Testis (tissue), 3 donors: ENCODE results near the gene SCRT2. TPM values are rescaled to one million over a fixed set of nuclear protein-coding genes. Genes with fewer than 3 reads are reported as not detected.
A peak's percentile ranks its signal among the peaks of the same experiment; 100 is the strongest.

Experiments used
- DNase-seq: peaks from one replicate; pipeline ENCODE4 v3.0.0-alpha.2; 2019
- H3K27ac ChIP-seq, 2 donors: fragments of 200-600 bp; sonication (generic); one replicate each; pipeline ENCODE4 v1.5.1; 2019
- H3K27me3 ChIP-seq: fragments of 200-600 bp; sonication (generic); one replicate; pipeline ENCODE4 v1.5.1; 2019
- H3K36me3 ChIP-seq: fragments of 200-600 bp; sonication (generic); one replicate; pipeline ENCODE4 v1.5.1; 2017; ENCODE audit warnings: low read depth; ENCODE audit errors: missing control alignments
- H3K4me1 ChIP-seq: fragments of 200-600 bp; sonication (generic); one replicate; pipeline ENCODE4 v1.5.1; 2019
- H3K4me3 ChIP-seq, 2 donors: fragments of 200-600 bp; sonication (generic); one replicate each; pipeline ENCODE4 v1.5.1; 2017 to 2019
- H3K9me3 ChIP-seq: fragments of 200-600 bp; sonication (generic); one replicate; pipeline ENCODE4 v1.5.1; 2017
- CTCF ChIP-seq, 3 experiments: fragments of 450-650 bp in 2 of 3; fragments of 200-600 bp in 1 of 3; sonication (generic) in 1 of 3; IDR thresholded peaks; one replicate each; pipeline ENCODE4 v1.5.1; 2016 to 2019; ENCODE audit warnings: antibody characterized with exemption in 3 of 3, mild to moderate bottlenecking in 2 of 3, moderate library complexity in 1 of 3
- POLR2A ChIP-seq: fragments of 450-650 bp; IDR thresholded peaks from one replicate; pipeline ENCODE4 v1.6.1; 2017; ENCODE audit warnings: antibody characterized with exemption, mild to moderate bottlenecking, moderate library complexity
- WGBS, 2 donors: methylation state at CpG; one replicate each; pipeline ENCODE4 v1.1.5; 2018; 5-methylcytosine and 5-hydroxymethylcytosine counted together
- intact Hi-C: fragments of 100-400 bp; cut with DNase I; formaldehyde crosslinking; loops from one replicate; pipeline ENCODE4 v1.15.1; 2023; ENCODE audit warnings: low total_unique reads
- polyA plus RNA-seq: library from polyadenylated mRNA; stranded (reverse); fragments of 350-450 nt; fragmentation: Illumina TruSeq; extraction: RNeasy Lipid Tissue Mini Kit (QIAGEN cat#74804); gene quantifications from one replicate; pipeline ENCODE4 v1.2.3, GENCODE V29; 2014; ENCODE audit warnings: low read depth, low replicate concordance; ENCODE audit not compliant: insufficient read depth
- total RNA-seq, 2 donors: library from RNA; depleted of rRNA; stranded (reverse); fragments of >200 nt; gene quantifications; one replicate each; pipeline ENCODE4 v1.2.3, GENCODE V29; 2016

SCRT2 gene
- total and polyA plus RNA-seq, 3 donors from 2014 or later: 0.13 to 0.39 (median 0.19) TPM

DNA sequence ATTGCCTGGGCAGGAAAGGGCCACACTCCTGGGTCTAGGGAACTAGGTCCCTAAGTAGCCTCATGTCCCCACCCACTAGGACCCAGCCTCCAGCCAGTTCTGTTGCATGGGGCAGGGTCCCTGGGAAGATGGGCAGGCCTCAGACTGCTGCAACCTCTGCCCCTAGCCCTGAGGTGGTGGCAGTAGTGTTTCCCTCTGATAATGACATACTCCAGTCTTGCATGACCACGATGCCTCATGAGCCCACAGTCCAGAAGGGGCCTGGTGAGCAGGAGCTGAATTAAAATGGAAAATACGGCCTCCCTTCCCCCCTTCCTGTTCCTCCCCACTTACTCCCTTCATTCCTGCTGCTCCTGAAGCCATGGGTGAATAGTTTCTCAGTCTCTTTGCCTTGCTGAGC lies 36.0 kb upstream of the SCRT2 start:
- no peak overlapping the region for H3K27ac ChIP-seq
- intact Hi-C loops: no loop called here
- no peaks in the 10 kb centered on the region for H3K4me1 ChIP-seq
- TF ChIP-seq CTCF (IDR thresholded peaks at IDR 0.05) (no peak), POLR2A (no peak)
- DNase-seq: no peak
- H3K4me3 ChIP-seq: no peak overlapping the region
- H3K36me3 ChIP-seq: no peaks in the 10 kb centered on the region
- H3K27me3 ChIP-seq: no peaks in the 10 kb centered on the region
- 54 to 68% methylated on average over 2 of the region's 2 CpGs for WGBS, 2 donors
- H3K9me3 ChIP-seq: no peaks in the 10 kb centered on the region

DNA sequence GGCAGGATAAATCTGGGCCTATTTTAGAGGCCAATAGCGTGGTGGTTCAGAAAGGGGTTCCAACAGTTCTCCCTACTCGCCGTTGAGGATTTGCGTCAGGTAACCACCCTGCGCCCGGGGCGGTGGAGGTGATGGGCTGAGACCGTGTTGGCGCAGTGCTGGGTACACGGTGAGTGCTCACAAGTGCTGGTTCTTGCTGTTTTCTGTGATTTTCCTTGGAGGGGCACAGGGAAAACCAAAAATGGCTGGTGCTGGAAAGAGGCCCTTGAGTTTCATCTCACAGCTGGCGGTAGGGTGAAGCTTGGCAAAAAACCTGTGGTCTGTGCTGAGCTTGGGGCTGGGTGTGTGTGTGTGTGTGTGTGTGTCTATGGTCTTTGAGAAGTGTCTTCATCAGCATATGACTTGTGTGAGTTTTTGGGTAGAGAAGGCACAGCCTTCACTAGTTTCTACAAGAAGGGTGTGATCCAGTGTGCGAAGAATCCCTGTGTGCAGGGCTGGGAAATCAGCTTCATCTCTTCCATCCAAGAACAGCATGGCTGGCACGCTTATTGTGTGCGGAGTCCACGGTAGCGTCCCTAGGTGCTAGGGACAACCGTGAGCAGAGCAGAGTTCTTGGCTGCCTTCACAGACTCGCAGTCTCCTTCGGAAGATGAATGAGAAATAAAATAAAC lies 35.3 kb upstream of the SCRT2 start:
- WGBS, 2 donors: 65 to 66% methylated on average over 19 of the region's 19 CpGs
- H3K27ac ChIP-seq: no peak overlapping the region
- H3K4me1 ChIP-seq: no peaks in the 10 kb centered on the region
- no peaks in the 10 kb centered on the region for H3K9me3 ChIP-seq
- intact Hi-C loops: no loop called here
- no peaks in the 10 kb centered on the region for H3K27me3 ChIP-seq
- no peak for DNase-seq
- no peak for TF ChIP-seq POLR2A
- no peaks in the 10 kb centered on the region for H3K36me3 ChIP-seq
- no peak overlapping the region for H3K4me3 ChIP-seq

DNA sequence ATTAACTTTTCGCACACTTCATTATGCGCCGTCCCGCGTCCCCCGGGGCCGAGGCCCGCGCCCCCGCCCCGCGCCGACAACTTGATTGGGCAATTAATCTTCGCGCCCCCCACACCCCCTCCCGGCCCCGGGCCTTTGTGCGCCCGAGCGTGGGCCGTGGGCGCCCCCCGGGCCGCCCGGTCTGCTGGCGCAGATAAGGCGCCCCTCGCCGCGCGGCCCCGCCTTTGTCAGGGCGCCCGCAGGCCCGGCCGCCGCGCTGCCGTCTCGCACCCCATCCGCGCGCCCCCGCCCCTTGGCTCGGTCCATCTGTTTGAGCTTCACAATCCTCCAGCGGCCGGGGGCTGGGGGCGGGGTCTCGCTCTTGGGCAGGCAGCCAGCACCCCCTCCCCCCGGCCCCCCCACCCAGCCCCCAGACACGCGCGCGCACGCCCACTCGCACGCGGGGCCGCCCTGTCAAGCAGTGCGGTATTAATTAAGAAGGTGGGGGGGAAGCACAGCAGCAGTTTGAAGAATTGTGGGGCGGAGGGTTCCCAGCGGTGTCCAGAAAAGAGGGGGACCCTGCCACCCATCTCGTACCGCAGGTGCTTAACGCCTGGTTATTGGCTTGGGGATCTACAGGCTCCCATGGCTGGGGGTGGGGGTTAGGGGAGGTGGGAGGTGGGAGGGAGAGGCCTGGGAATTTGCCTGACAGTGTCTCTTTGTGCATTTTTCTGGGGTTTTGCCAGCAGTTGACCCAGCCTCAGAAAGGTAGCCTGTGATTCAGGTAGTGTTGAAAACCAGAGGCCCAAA lies 34.6 kb upstream of the SCRT2 start:
- intact Hi-C loops: no loop called here
- Histone ChIP-seq H3K4me3 (peak overlapping the region; percentile 24 to 31), H3K36me3 (no peaks in the 10 kb centered on the region), H3K9me3 (no peaks in the 10 kb centered on the region), H3K27ac (no peak overlapping the region), H3K27me3 (no peaks in the 10 kb centered on the region), H3K4me1 (no peaks in the 10 kb centered on the region)
- TF ChIP-seq CTCF (IDR thresholded peaks at IDR 0.05) (no peak), POLR2A (no peak)
- no peak for DNase-seq
- 7 to 12% methylated on average over 5 to 52 of the region's 65 CpGs for WGBS, 2 donors

DNA sequence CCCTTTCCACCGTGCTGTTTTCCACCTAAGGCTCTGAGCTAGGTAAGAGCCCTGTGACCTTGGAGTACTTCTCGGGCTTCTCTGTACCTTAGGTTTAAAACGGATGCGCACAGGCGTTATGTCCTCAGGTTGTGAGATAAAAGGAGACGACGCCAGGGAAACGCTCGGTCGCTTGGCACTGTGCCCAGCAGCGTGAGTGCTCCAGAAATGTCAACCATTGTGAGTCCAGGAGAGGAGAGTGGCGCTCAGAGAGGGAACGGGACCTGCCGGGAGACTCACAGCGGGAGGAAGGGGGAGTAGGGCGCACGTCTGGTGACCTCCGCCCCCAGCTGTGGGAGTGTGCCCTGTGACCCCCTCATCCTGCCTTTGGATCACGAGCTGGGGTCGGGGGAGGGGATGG lies 33.8 kb upstream of the SCRT2 start:
- no peaks in the 10 kb centered on the region for H3K36me3 ChIP-seq
- no peaks in the 10 kb centered on the region for H3K4me1 ChIP-seq
- no peaks in the 10 kb centered on the region for H3K9me3 ChIP-seq
- no peak overlapping the region for H3K27ac ChIP-seq
- DNase-seq: peak; percentile 69
- no peak for TF ChIP-seq CTCF (IDR thresholded peaks at IDR 0.05)
- TF ChIP-seq POLR2A: no peak
- H3K27me3 ChIP-seq: no peaks in the 10 kb centered on the region
- intact Hi-C loops: no loop called here
- peak overlapping the region; percentile 24 to 31 for H3K4me3 ChIP-seq
- 3% methylated on average over 13 to 19 of the region's 20 CpGs for WGBS, 2 donors

DNA sequence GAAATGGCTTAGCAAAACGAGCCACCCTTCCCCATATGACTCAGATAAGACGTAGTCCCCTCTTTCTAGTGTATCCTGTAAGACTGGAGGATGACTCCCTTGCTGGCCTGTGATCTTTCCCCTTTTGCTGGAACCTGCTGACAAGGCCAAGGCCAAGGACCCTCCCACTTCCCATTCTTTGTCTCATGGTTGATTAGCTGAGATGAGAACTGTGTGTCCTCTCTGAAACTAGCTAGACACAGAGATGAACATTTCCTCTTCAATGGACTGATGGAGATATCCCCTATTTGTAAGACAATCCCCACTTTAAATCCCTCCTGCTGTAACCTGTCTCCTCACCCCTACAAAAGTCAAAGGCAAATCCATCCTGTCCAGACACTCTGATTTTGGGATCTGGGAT lies 33.4 kb upstream of the SCRT2 start:
- Histone ChIP-seq H3K27ac (no peak overlapping the region), H3K27me3 (no peaks in the 10 kb centered on the region), H3K4me3 (no peak overlapping the region), H3K4me1 (no peaks in the 10 kb centered on the region), H3K9me3 (no peaks in the 10 kb centered on the region), H3K36me3 (no peaks in the 10 kb centered on the region)
- no peak for DNase-seq
- WGBS, 2 donors: 58 to 74% methylated on average over 2 of the region's 2 CpGs
- intact Hi-C loops: no loop called here
- TF ChIP-seq POLR2A: no peak
- no peak for TF ChIP-seq CTCF (IDR thresholded peaks at IDR 0.05)
